NCI-H187 treated with DMSO at 0.1 percent for 48 hours (cell line): ENCODE data around the gene DGCR6L.
"Not testable (repeated sequence)": the region's sequence is repeated elsewhere in the genome, so short reads cannot be mapped to it uniquely, and the experiment has no call there.

Experiments
- DNase-seq: peaks from one replicate; lab custom pipeline; 2025; lab: John Stamatoyannopoulos, UW

The DGCR6L gene

GRCh38 chr22:20325996-20326395 lies 6.1 kb upstream of the DGCR6L start:
- not testable (repeated sequence) for DNase-seq

DNA sequence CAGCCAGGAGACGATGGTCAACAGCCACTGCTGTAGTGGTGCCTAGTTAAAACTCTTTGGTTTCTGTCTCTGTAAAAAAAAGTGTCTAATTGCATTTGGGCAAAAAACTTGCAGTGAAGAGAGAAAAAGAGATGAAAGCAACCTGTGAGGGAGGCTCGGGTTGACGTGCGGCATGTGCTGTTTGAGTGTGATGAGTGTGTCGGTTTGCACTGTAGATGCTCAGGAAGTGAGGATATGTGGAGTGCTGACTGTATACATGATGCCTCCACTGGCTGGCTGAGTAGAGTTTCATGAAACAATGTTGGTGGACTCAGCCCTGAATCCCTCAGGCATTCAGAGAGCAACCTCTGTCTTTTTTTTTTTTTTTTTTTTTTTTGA lies 4.3 kb upstream of the DGCR6L start:
- DNase-seq: no peak

- not testable (repeated sequence) for DNase-seq
These were observed 1.8 kb upstream of the DGCR6L start for GRCh38 chr22:20321552-20322211.

DNA sequence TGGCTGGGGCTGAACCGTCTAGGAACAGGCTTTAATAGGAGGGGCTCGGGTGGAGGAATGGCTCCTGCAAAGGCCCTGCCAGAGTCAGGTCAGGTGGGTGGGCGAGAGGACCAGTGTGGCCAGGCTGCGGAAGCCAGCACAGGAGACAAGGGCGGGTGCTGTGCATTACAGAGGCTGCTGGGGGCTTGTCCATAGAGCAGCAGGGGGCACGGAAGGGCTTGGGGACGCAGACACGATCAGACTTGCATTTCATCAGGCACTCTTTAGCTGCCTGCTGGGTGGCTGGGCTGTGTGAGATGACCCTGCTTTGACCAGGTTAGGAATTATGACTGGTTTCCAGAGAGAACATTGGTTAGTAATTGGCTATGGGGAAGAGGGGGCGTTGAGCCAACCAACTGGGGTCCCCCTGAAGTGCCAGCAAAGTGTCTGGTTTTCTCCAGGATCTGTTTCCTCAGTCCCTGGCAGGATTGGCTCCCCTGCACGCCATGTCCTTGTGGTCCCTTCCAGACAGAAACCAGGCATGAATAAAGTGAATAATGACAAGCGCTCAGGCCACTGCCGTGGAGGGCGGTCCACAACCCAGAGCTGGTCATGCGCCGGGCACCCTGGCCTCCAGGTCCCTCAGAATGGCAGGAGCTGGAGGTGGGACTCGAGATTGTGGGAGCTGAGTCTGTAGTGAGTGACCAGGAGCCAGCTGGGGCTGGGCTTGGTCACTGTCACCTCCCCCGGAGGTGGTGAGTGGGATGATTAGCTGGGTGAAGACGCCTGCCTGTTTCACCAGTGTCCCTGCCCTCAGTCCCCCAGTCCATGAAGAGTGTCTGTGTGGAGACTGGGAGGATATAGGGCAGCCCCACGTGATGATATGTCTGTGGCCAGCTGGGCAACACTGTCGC lies 1.0 kb upstream of the DGCR6L start:
- DNase-seq: not testable (repeated sequence)

- no peak for DNase-seq
These were observed 667 bp downstream of the DGCR6L start for GRCh38 chr22:20319041-20319744.

DNA sequence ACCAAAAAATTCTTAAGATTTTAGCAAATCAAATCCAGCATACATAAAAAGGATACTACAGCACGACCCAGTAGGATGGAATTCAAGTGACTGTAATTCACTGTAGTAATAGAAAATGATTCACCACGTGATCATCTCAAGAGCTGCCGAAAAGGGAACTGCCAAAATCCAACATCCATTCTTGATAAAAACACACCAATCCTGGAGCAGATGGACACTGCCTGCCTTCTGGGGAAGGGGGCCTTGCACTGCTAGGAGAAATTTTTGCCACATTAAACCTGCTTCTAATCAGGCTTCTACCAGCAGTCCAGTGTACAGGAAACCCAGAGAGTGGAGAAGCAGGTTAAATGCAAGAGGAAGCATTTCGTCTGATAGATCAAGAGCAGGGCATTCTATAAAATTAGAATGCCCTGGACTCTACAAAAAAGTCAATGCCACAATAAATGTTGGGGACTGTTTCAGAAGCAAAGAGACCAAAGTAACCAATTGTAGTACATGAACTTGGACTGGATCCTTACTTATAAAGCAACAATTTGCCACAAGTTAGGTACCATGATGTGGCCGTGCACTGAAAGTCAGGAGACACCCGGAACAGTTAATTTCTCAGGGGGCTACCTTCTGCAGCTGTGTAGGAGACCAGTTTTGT lies 1.7 kb downstream of the DGCR6L start:
- DNase-seq: not testable (repeated sequence)

DNA sequence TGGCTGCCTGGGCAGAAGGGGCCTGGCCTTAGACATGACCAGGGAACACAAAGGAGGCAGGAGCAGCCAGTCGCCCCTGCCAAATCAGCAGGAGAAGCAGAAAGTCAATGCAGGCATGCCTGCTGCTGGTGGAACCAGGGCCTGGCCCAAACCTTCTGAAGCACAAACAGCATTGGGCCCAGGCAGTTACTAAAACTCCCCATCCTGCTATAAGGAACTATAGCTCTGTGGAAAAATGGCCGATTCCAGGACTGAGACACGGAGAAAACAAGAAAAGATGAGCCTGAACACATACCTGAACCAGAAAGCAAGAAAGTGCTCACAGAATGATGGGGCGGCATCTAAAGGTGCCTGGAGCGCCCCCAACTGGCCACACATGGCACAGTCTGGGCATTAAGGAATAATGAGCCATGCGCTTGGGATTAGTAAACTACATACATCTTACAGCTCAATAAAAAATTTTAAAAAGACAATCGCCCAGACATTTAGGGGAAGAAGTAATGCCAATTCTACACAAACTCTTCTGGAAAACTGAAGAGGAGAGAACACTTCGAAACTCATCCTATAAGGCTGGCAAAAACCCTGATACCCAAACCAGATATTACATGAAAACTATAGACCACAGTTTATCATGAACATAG lies 2.3 kb downstream of the DGCR6L start:
- DNase-seq: not testable (repeated sequence)

- DNase-seq: no peak
These were observed 2.9 kb downstream of the DGCR6L start for GRCh38 chr22:20316844-20317401.

DNA sequence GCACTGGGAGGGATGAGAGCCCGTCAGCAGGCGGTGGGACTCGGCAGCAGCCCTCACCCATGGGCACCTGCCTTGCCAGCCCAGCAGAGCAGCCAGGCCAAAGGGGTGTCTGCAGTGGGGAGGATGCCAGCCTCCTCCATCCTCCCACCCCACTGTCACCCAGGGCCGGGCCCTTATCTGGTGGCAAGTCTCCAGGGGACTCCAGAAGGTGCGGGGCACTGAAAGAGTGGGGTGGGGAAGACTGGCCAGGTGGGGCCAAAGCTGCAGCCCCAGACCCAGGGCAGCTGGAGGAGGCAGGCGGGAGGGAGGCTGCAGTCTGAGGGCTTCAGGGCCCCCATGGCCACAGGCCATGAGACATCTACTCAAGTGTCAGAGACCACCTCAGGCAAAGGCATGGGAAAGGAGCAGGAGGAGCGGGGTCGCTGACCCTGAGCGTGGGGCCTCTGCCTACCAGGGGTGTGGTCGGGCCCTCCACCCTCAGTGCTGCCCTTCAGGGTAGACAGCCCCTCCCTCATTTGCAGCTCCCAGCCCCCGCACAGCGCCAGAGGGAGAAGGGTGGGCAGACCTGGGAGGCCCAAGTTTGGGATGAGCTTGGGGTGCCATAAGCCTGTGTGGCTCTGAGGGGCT lies 3.5 kb downstream of the DGCR6L start:
- no peak for DNase-seq

- no peak for DNase-seq
These were observed 4.3 kb downstream of the DGCR6L start for GRCh38 chr22:20315337-20316216.

DNA sequence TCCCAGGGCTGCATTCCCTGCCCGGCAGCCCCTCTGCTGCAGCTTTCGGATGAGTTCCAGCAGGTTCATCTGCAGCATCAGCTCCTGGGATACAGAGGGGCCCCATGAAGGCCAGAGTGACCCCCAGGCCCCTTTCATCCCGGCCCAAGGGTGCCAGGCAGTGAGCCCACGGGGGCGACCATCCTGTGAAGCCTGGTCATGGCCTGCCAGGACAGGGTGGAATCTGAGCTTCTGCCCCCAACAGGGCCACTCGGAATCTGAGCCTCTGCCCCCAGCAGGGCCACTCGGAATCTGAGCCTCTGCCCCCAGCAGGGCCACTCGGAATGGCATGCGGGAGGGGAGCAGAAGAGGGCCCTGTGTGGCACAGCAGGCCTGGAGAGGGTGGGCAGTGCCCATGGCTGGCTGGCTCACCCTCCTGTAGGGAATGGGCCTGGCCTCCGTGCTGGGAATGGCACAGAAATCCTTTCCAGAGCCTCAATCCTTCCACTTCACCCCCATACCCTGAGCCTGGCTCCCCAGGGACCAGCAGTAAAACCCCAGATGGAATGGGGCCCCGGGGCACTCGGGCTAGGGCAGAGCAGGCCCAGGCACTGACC lies 5.0 kb downstream of the DGCR6L start:
- not testable (repeated sequence) for DNase-seq

DNA sequence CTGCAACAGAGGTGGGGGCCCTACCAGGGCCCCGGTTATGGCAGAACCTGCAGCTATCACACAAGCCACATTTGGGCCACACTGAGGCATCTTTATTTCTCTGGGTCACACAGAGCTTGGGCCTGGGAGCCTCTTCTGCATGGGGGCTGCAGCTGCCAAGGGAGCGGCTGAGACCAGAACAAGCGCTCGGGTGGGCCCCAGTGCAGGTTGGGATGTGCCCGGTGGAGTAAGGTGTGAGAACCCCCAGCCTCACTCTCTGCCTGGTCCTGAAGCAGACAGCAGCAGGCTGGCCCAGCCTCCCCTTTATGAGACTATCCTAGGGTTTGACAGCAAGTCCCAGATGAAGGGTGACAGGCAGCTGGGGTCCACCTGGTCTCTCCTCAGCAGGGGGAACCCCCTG lies 5.7 kb downstream of the DGCR6L start:
- DNase-seq: not testable (repeated sequence)

- DNase-seq: not testable (repeated sequence)
These were observed 6.4 kb downstream of the DGCR6L start for GRCh38 chr22:20313306-20314077.

- DNase-seq: no peak
These were observed 7.3 kb downstream of the DGCR6L start for GRCh38 chr22:20312396-20313191.

- not testable (repeated sequence) for DNase-seq
These were observed 8.4 kb downstream of the DGCR6L start for GRCh38 chr22:20311249-20312062.

- DNase-seq: not testable (repeated sequence)
These were observed 9.1 kb downstream of the DGCR6L start for GRCh38 chr22:20310773-20311172.

DNA sequence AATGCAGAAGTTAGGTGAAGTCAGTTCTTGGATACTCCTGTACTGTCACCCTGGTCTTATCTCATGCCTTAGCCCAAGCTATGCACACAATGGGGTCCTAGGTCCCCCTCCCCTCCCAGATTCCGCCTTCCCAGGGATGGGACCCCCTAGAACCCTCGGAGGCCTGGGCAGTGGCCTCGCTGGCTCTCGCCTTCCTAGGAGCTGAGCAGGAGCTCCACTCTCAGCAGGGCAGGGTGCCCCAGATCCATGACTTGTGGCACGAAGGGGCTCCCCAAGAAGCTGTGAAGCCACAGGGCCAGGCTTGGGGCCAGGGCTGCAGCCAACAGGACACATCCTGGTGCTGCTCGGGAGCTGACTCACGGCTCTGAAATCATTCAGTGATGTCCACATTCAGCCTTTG lies 9.7 kb downstream of the DGCR6L start:
- not testable (repeated sequence) for DNase-seq
